Measurements from ENCODE around the gene RASSF8.

The RASSF8 gene

DNA sequence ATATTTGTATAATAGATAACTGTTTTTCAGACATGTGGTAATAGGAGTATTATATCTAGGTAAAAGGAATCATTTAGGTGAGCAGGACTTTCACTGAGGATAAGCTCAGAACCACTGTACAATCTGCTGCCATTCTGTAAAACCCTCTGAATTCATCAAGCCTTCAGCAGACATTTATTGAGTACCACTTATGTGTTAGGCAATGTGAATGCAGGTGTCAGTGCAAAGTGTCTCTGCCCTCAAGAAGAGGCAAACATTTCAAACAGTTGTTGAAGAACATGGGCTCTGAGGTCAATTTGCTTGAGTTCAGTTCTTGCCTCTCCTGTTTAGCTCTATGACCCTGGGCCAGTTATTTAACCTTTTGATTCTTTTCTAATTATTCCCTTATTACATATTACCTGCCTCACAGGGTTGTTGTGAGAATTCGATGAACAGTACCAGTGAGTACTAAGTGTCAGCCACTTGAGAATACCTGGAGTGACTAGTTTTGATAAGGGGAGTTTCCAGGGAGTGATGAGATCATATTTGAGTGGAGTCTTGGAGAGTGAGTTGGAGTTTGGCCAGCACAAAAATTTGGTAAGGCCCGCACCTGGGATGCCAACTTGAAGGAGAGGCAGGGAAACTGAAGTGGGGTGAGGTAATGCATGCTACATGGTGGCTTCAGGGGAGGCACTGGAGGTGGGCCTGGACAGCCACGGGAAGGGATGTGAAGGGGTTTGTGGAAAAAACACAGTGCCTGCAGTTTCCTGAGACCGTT is 33.7 kb downstream of the RASSF8 start:
- Mint-ChIP-seq H3K36me3 (no peaks in the 10 kb centered on the region), H3K4me1 (no peaks in the 10 kb centered on the region)

DNA sequence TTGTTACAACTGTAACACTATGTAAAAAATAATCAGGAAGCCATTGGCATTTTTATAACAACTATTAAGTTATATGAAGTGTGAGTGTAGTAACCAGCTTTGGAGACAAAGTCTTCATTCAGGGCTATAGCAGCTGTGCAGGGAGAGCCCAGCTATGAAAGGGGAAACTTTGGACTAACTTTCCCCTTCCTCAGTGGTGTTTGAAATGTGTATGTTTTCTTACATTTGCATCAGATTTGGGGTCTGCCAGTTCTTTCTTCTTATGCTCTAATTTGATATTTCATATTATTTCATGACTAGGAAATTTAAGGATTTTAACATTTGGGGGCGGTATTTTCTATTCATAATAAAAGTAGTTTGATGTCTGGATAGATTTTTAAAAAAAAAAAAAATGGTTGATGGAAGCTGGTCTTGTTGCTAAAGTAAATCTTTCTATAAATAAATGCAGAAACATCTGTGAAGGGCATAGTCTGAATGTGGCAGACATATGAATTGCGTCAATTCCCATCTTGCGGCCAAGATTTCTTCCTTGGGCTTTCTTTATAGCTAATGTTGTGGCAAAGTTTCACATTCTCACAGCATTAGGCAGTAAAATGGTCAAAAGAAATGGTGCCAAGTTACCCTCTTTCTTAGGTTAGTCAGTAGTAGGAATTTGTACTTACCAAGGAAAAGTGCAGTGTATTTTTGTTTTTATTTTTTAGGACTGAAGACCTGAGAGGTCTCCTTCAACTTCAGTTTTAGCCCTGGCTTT is 35.6 kb downstream of the RASSF8 start:
- no peak overlapping the region for H3K4me3 Mint-ChIP-seq
- H3K9me3 Mint-ChIP-seq, result no peaks in the 10 kb centered on the region
- no peak for ATAC-seq (replicated peaks)

More for the DNA sequence above, 33.7 kb downstream of the RASSF8 start:
- no peaks in the 10 kb centered on the region for H3K9me3 Mint-ChIP-seq
- ATAC-seq (replicated peaks), result no peak
- no peaks in the 10 kb centered on the region for H3K27me3 Mint-ChIP-seq
- H3K4me3 Mint-ChIP-seq, result no peak overlapping the region
- H3K27ac Mint-ChIP-seq, result no peak overlapping the region
- no peak for DNase-seq

DNA sequence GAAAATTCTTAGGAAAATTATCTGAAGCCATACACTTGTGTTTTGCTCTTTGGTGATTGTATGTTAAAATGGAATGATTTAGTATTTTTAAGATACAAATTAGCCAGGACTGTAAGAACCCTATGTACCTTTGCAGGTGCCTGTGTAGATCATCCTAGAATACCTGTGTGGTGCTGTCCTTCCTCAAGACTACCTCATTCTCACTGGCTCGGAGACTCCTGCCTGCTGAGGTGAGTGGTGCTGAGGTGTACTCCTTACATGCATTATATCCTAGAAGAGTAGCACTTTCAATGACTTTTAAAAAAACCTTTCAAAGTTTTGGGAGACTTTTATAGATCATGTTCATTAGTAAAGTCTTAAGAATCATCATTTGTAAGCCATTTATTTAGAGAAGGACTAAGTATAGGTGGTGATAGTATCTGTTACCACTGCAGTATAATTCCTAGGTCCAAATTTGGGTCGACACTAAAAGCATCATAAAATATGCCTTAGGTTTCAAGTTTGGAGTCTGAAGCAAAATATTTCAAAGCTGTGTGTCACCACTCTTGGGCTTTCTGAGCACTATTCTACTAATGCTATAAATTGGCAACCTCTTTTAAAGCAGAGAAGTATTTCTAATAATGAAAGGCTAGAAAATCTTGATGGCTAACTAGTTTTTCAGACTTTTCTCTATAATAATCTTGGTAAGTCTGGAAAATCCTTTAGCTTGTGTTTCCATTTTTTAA is 36.6 kb downstream of the RASSF8 start:
- DNase-seq (no peak), ATAC-seq (replicated peaks) (no peak)
- H3K4me3 Mint-ChIP-seq, result no peak overlapping the region
- no peak overlapping the region for H3K27ac Mint-ChIP-seq
- no peaks in the 10 kb centered on the region for H3K9me3 Mint-ChIP-seq
- H3K4me1 Mint-ChIP-seq, result no peaks in the 10 kb centered on the region
- H3K36me3 Mint-ChIP-seq, result no peaks in the 10 kb centered on the region
- H3K27me3 Mint-ChIP-seq, result no peaks in the 10 kb centered on the region

More for the DNA sequence above, 35.6 kb downstream of the RASSF8 start:
- Mint-ChIP-seq H3K27ac (no peak overlapping the region), H3K27me3 (no peaks in the 10 kb centered on the region), H3K4me1 (no peaks in the 10 kb centered on the region), H3K36me3 (no peaks in the 10 kb centered on the region)
- DNase-seq, result no peak

DNA sequence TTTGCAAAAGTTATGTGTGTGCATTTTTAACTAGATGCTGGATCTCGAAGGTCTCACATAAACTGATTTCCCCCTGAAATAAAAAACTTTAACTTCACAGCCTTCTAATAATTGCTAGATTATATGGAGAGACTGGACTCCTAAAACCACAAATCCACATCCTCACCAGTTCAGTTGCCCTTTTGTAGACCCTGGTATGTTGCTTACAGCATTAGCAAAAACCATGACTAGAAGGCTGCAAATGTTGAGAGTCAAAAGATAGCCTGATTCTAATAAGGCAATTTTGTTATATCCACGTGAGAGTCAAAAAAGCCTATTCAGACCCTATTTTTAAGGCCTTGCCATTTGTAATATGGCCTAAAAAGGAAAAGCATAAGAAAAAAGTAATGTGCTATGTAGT is 37.4 kb downstream of the RASSF8 start:
- H3K4me1 Mint-ChIP-seq, result no peaks in the 10 kb centered on the region
- ATAC-seq (replicated peaks) (no peak), DNase-seq (no peak)
- no peaks in the 10 kb centered on the region for H3K9me3 Mint-ChIP-seq
- no peak overlapping the region for H3K27ac Mint-ChIP-seq
- no peaks in the 10 kb centered on the region for H3K36me3 Mint-ChIP-seq
- H3K4me3 Mint-ChIP-seq, result no peak overlapping the region
- H3K27me3 Mint-ChIP-seq, result no peaks in the 10 kb centered on the region

DNA sequence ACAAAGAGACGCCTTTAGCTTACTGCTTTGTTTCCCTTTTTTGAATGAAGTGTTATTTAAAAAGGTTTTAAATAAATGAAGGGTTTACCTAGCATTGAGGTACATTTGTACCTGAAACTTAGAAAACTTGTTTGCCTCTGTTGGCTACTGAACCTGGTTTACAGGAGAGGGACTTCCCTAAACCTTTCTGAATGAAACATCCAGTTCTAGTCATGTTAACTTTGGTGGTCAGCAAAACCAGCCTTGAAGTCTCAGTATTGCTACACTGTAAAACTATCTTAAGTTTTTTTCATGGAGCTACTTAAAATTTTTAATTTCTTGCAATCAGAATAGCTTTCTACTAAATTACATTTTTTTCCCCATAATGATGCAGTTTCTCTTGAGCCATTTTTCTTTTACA is 38.2 kb downstream of the RASSF8 start:
- no peaks in the 10 kb centered on the region for H3K27me3 Mint-ChIP-seq
- no peaks in the 10 kb centered on the region for H3K9me3 Mint-ChIP-seq
- DNase-seq, result no peak
- H3K4me1 Mint-ChIP-seq, result no peaks in the 10 kb centered on the region
- no peak overlapping the region for H3K27ac Mint-ChIP-seq
- H3K36me3 Mint-ChIP-seq, result no peaks in the 10 kb centered on the region
- no peak overlapping the region for H3K4me3 Mint-ChIP-seq
- no peak for ATAC-seq (replicated peaks)

DNA sequence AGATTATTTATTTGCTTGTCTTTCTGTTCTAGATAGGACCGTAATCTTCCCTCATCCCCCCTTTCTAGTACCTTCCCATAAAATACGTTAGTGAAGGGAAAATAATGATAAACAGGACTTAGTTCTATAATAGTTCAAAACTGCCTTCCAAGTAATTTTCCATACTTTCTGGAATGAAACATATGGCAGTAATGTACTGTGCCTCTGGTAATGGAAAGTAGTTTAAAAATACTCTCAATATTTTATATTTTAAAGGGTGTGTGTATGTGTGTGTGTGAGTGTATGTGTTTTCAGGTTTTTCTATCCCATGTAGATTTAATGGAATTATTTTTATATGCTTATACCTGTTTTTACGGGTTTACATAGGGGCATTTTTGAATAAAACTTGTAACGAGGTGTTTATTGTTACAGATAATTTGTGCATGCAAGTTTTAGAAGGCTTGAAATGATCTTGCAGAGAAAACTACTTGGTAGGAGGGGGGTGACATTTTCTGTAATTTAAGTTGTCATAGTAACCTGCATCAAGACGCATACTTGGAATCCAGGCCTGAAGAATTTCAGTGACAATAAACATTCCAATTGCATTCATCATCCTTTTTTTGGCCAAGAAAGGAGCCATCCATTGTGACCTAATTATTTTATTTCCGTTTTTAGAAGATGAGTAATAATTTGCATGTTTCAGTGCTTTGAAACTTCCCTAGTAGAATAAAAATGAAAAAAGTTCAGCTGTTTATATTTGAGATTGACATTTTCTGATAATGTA is 38.9 kb downstream of the RASSF8 start:
- H3K4me3 Mint-ChIP-seq, result no peak overlapping the region

DNA sequence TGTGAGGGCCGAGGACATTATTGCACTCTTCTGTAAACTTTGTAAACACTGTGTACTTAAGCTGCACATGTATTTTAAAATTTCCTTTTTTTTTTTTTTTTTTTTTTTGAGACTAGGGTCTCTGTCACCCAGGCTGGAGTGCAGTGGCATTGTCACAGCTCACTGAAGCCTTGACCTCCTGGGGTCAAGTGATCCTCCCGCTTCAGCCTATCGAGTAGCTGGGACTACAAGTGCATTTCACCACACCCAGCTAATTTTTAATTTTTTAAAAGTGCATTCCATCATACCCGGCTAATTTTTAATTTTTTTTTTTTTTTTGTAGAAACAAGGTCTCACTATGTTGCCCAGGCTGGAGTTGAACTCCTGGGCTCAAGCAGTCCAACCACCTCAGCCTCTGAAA is 42.4 kb downstream of the RASSF8 start:
- Mint-ChIP-seq H3K36me3 (peaks cover 0 to 3% of the 10 kb centered on the region in 2 donors), H3K4me3 (no peak overlapping the region), H3K27ac (no peak overlapping the region), H3K4me1 (no peaks in the 10 kb centered on the region), H3K9me3 (peaks cover 4% of the 10 kb centered on the region in 2 donors), H3K27me3 (no peaks in the 10 kb centered on the region)
- no peak for DNase-seq
- ATAC-seq (replicated peaks), result no peak

More for the DNA sequence above, 38.9 kb downstream of the RASSF8 start:
- H3K4me1 Mint-ChIP-seq, result no peaks in the 10 kb centered on the region
- DNase-seq, result no peak
- no peaks in the 10 kb centered on the region for H3K36me3 Mint-ChIP-seq
- H3K27me3 Mint-ChIP-seq, result no peaks in the 10 kb centered on the region
- no peak for ATAC-seq (replicated peaks)
- no peak overlapping the region for H3K27ac Mint-ChIP-seq
- no peaks in the 10 kb centered on the region for H3K9me3 Mint-ChIP-seq

DNA sequence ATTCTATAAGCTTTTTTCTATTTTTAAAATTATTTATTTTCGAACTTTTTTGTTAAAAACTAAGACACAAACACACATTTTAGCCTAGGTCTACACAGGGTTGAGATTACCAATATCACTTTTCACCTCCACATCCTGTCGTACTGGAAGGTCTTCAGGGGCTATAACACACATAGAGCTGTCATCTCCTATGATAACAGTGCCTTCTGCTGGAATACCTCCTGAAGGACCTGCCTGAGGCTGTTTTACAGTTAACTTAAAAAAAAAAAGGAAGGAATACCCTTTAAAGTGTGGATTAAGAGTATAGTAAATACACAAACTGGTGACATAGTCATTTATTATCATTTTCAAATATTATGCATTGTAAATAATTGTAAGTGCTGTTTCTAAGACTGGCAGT is 43.0 kb downstream of the RASSF8 start:
- H3K4me1 Mint-ChIP-seq, result no peaks in the 10 kb centered on the region
- ATAC-seq (replicated peaks) (no peak), DNase-seq (no peak)
- H3K4me3 Mint-ChIP-seq, result no peak overlapping the region
- no peaks in the 10 kb centered on the region for H3K27me3 Mint-ChIP-seq
- peaks cover 4% of the 10 kb centered on the region in 2 donors for H3K9me3 Mint-ChIP-seq
- peaks cover 0 to 3% of the 10 kb centered on the region in 2 donors for H3K36me3 Mint-ChIP-seq
- no peak overlapping the region for H3K27ac Mint-ChIP-seq

DNA sequence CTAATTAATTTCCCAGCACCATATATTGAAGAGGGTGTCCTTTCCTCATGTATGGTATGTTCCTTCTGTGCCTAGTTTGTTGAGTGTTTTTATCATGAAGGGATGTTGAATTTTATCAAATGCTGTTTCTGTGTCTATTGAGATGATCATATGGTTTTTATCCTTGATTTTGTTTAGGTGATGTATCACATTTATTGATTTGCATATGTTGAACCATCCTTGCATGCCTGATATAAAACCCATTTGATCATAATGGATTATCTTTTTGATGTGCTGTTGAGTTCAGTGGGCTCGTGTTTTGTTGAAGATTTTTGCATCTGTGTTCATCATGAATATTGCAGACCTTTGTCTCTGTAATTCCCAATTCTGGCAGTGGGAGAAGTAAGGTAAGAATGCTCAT is 44.6 kb downstream of the RASSF8 start:
- Mint-ChIP-seq H3K27ac (no peak overlapping the region), H3K27me3 (no peaks in the 10 kb centered on the region), H3K9me3 (peaks cover 4% of the 10 kb centered on the region in 2 donors), H3K4me1 (no peaks in the 10 kb centered on the region), H3K36me3 (peaks cover 0 to 3% of the 10 kb centered on the region in 2 donors), H3K4me3 (no peak overlapping the region)
- ATAC-seq (replicated peaks) (no peak), DNase-seq (no peak)

DNA sequence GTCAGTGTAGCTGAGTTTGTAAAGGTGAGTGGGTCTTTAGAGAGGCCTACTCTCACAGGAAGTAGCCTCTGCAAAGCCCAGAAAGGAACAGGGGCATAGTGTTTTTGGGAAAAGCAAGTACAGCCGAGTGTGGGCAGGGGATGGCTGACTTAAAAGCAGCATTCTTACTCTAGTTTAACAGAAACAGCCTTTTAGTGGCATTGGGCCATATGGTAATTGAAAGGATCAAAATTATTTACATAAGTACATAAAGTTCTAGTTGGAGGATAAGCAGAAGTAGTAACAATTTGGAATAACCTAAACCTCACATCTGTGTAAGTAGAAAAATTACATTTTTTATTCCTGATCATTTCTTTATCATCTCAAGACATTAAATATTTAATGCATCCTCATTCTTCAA is 49.1 kb downstream of the RASSF8 start:
- Mint-ChIP-seq H3K36me3 (peaks cover 0 to 3% of the 10 kb centered on the region in 2 donors), H3K27me3 (peaks cover 0 to 7% of the 10 kb centered on the region in 2 donors), H3K4me3 (no peak overlapping the region), H3K4me1 (no peaks in the 10 kb centered on the region), H3K9me3 (peaks cover 4% of the 10 kb centered on the region in 2 donors), H3K27ac (no peak overlapping the region)
- DNase-seq, result no peak
- no peak for ATAC-seq (replicated peaks)

DNA sequence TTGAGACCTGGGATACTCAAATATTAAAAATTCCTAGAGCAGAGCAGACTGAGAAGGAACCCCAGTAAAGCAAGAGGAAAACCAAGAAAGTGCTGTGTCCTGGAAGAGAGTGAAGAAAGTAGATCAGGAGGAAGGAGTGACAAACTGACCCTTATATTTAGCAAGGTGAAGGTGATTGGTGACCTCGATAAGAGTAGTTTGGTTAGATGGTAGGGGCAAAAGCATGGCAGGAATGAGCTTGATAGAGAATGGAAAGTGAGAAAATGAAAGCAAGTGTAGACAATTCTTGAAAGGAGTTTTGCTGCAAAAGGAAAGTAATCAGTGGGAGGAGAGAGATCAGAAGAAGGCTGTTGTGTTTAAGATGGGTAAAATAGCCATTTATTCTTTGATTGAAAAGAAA is 51.1 kb downstream of the RASSF8 start:
- no peaks in the 10 kb centered on the region for H3K9me3 Mint-ChIP-seq
- no peak overlapping the region for H3K27ac Mint-ChIP-seq
- H3K4me1 Mint-ChIP-seq, result no peaks in the 10 kb centered on the region
- H3K36me3 Mint-ChIP-seq, result no peaks in the 10 kb centered on the region
- ATAC-seq (replicated peaks) (no peak), DNase-seq (no peak)
- H3K4me3 Mint-ChIP-seq, result no peak overlapping the region
- peaks cover 0 to 7% of the 10 kb centered on the region in 2 donors for H3K27me3 Mint-ChIP-seq

DNA sequence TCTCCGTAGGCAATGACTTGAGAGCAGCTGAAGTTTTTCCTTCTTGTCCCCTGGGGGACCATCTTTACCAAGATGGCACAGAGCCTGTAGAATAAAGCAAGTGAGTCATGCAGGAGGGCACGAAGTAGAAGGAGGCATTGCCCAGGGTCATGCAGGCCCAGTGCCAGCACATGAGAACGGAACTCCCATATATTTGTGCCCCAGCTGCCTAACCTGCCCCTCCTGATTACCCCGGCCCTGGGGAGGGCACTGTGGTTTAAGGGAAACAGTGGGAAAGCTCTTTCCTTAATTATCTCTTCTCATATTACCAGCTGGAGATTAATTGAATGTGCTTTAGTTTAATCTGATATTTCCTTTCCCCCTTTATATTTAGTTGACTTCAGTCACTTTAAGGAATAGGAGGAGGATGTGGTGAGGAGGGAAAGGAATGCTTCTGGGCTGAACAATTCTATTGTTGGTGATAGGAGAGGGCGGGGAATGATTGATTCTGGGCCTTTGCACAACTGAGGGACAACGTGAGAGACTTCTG is 51.9 kb downstream of the RASSF8 start:
- Mint-ChIP-seq H3K27me3 (peaks cover 0 to 7% of the 10 kb centered on the region in 2 donors), H3K27ac (no peak overlapping the region), H3K36me3 (no peaks in the 10 kb centered on the region), H3K4me1 (no peaks in the 10 kb centered on the region), H3K9me3 (no peaks in the 10 kb centered on the region), H3K4me3 (no peak overlapping the region)
- no peak for DNase-seq
- ATAC-seq (replicated peaks), result no peak

DNA sequence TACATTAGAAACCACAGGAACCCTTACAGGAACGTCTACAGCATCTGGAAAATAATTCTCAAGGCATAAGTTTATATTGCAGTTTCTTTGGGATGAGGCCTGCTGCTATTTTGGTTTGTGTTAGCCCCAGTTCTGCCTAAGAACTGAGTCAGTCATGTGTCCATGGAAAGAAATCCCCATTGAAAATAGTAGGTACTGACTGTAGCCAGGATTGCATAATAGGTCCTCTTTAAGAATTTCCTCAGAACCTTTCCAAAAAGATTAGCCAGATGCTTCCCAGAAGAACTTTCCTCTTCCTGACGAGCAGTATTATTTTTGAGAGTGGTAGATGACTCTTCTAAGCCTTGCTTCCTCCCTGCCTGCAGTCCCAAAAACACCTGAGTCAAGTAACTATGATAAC is 52.6 kb downstream of the RASSF8 start:
- DNase-seq, result no peak
- ATAC-seq (replicated peaks), result no peak
- Mint-ChIP-seq H3K36me3 (no peaks in the 10 kb centered on the region), H3K4me1 (no peaks in the 10 kb centered on the region), H3K4me3 (no peak overlapping the region), H3K9me3 (no peaks in the 10 kb centered on the region), H3K27me3 (peaks cover 0 to 7% of the 10 kb centered on the region in 2 donors), H3K27ac (no peak overlapping the region)

DNA sequence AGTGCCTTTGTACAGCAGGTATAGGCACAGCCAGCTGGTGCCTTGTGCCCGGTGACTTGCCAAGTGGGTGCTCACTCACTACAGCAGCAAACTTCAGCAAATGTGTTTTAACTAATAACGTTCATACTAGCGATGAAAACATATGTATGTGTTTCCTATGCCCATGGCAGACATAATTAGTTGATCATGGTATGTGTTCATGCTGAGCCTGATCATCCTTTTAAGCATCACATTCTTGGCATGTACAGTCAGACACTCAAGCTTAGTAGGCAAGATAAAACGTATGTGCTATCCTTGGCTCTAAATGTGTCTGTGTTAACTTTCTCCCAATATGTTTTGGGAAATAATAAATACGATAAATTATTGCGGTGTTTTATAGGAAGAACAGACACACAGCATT is 55.6 kb downstream of the RASSF8 start:
- Mint-ChIP-seq H3K4me3 (no peak overlapping the region), H3K27ac (no peak overlapping the region), H3K36me3 (no peaks in the 10 kb centered on the region), H3K4me1 (no peaks in the 10 kb centered on the region), H3K27me3 (peaks cover 0 to 7% of the 10 kb centered on the region in 2 donors), H3K9me3 (no peaks in the 10 kb centered on the region)
- DNase-seq (no peak), ATAC-seq (replicated peaks) (no peak)

All from stimulated activated naive B cell treated with anti-CD40 and anti-IgM and Interleukin-4, amounts not matched to agents 10 μg/mL and 1 μg/mL and 100 μg/mL, for 72 hours (primary cell).